ENCODE measurements around the gene NFATC2.
"Not testable (repeated sequence)": the region's sequence is repeated elsewhere in the genome, so short reads cannot be mapped to it uniquely, and the experiment has no call there.

GRCh38 chr20:51540074-51540473 lies 2.4 kb downstream of the NFATC2 start:
- not testable (repeated sequence) for TF ChIP-seq CTCF, POLR2A (IDR thresholded peaks at IDR 0.05)

Data from uterus (tissue), 2 donors.